Breast epithelium (tissue), 3 donors: ENCODE results near the gene IQSEC3.
"Not testable (repeated sequence)": the region's sequence is repeated elsewhere in the genome, so short reads cannot be mapped to it uniquely, and the experiment has no call there.

Source experiments
- CTCF ChIP-seq, 3 donors: fragments of 450-650 bp; IDR thresholded peaks; one replicate each; pipeline ENCODE4 v1.5.1; 2016 to 2017; ENCODE audit warnings: antibody characterized with exemption in 3 of 3, mild to moderate bottlenecking in 3 of 3, moderate library complexity in 3 of 3
- POLR2AphosphoS5 ChIP-seq, 3 donors: sonication (generic); formaldehyde crosslinking; IDR thresholded peaks; one replicate each; pipeline ENCODE4 v1.6.1; 2017; ENCODE audit warnings: antibody characterized with exemption in 3 of 3

- not testable (repeated sequence) for TF ChIP-seq CTCF, POLR2AphosphoS5 (IDR thresholded peaks at IDR 0.05)
Measured at GRCh38 chr12:27904-28303, 38.7 kb upstream of the IQSEC3 start.
